GM18861 (cell line): ENCODE measurements around the gene NTMT2.

Source experiments
- ATAC-seq: cut with Tn5 transposase; IDR thresholded peaks from one replicate; pipeline ENCODE4 v1.9.1; 2021; ENCODE audit not compliant: unreplicated experiment

The NTMT2 gene

GRCh38 chr1:170205301-170205700 is 59.5 kb downstream of the NTMT2 start:
- no peak for ATAC-seq

DNA sequence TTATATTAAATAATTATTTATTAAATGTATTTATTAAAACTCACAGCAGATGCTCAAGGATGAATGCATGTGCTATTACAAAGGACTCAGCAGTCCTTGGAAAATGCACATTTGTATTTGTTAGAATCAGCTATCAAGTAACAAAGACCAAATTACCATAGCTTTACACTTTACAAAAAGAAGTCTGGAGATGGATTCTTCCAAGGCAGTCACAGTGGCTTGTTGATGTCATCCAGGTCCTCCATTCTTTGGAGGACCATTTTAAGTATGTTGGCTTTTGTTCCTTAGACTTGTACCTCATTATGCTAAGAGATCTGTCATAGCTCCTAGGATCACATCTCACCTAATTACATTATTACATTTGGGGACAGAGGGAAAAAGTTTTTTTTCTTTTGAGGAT is 63.4 kb downstream of the NTMT2 start:
- ATAC-seq = no peak

GRCh38 chr1:170210142-170210541 is 64.4 kb downstream of the NTMT2 start:
- ATAC-seq = no peak

- no peak for ATAC-seq
These were observed 67.8 kb downstream of the NTMT2 start for GRCh38 chr1:170213596-170213995.

DNA sequence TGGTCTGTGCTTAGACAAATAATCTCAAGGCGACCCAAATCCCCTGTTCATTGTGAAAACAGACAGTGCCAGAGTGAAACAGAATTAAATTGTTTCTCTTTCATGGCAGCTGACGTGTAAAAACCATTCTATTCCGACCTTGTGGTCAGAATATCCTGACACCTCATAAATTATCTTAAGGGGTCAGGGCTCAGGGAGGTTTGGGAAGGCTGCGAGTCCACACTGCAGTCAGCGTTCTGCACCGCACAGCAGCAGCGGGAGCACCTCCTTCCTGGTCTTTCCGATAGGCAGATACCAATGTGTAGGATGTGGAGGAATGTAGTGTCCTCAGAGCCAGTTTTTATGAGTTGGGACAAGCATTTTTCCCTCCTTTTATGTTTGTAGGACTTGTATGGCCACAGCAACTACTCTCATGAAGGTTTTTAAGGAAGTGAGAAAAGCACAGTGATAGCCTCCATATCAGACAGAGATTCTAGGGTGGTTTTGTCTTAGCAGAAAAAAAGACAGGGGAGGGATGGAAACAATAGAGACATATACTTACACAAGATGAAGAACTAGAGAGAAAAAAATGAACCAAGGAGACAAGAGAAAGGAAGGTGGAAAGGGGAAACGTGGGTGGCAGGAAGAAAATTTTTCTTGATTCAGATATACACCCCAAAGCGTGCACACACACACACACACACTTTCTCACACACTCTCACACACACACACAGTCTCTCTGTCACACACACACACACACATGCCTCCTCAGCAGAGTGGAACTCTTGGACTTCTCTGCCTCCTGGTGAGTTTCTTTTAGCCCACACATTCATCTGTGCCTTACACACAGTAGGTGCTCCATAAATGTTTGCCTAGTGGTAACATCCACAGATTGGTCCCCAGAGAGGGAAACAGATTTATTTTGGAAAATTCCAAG is 68.6 kb downstream of the NTMT2 start:
- no peak for ATAC-seq

DNA sequence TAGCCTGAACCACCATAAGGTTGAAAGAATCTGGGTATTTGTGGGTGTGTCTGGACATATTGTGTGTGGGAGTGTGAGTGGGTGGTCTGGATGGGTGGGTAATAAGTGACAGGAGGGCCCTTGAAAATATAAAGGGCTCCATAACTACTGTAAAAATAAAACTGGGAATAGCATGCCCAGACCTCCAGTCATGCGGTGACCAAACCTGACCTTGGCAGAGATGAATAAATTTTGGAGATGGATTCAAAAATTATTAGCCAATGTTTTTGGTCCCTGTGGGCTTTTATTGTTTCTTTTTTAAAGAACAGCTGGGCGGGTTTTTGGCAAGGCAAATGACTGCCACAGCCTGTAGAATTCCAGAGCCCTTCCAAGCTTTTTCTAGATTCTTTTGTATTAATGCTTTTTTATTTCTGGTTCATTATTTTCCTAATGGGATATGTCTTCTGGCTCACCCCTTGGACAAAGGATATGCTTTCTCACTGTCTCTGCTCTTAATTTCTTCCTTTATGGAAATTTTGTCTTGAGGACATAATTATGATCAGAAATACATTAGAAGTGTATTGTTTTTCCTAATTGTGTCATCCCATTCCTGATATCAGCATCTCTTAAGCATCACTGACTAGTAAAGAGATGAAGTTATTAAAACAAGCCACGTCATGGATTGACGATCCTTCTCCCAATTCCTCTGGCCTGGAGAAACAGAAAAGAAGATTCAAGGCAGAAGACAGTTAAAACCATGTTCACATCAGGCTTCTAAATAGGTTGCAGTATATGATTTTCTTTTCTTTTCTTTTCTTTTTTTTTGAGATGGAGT is 69.5 kb downstream of the NTMT2 start:
- no peak for ATAC-seq

GRCh38 chr1:170217517-170218256 is 71.9 kb downstream of the NTMT2 start:
- ATAC-seq = no peak

DNA sequence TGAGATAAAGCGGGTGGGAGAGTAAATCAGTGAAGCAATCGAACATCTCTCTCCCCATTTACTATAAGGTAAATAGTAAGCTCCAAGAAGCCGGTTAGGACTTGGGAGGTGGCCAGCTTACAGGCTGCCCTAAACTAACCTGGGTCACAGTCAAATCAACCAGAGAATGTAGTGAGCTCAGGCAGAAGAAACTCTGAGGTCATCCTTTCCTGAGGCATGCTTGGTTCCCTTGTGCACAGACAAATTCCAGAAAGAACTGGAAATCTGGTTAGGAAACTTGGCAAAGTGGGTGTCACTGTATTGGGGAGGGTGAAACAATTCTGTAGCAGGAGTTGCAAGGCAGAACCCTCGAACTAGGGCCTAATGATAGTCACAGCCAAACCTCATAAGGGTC is 72.5 kb downstream of the NTMT2 start:
- ATAC-seq = no peak
